ENCODE data around the gene KRTAP9-6. TPM values are rescaled to one million over a fixed set of nuclear protein-coding genes. Genes with fewer than 3 reads are reported as not detected.
"Not testable (repeated sequence)": the region's sequence is repeated elsewhere in the genome, so short reads cannot be mapped to it uniquely, and the experiment has no call there.

Gene KRTAP9-6, protein sequence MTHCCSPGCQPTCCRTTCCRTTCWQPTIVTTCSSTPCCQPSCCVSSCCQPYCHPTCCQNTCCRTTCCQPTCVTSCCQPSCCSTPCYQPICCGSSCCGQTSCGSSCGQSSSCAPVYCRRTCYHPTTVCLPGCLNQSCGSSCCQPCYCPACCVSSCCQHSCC
- total RNA-seq (not detected), polyA plus RNA-seq (not detected)
- long read RNA-seq, donor 1, result 0 reads
- long read RNA-seq, donor 2, result 0 reads
- long read RNA-seq, donor 3, result 0 reads
- long read RNA-seq, donor 4, result 0 reads
- long read RNA-seq, donor 5, result 0 reads
- long read RNA-seq, donor 6, result 0 reads
- long read RNA-seq, donor 7, result 0 reads
- long read RNA-seq, donor 8, result 0 reads
- long read RNA-seq, donor 9, result 0 reads
- long read RNA-seq, donor 10, result 0 reads

GRCh38 chr17:41265078-41265477 lies at the start of gene KRTAP9-6:
TSS of gene KRTAP9-6 (plus strand) at chr17:41265378. CDS start at chr17:41265378, 0 bp downstream.
- Histone ChIP-seq H3K36me3 (replicated peaks in 1 of 2) (no peaks in the 10 kb centered on the region), H3K27me3 (no peaks in the 10 kb centered on the region), H3K4me1 (replicated peaks in 1 of 2) (no peaks in the 10 kb centered on the region), H3K27ac (no peak within 1 kb of the TSS), H3K4me3 (no peak within 1 kb of the TSS), H3K9me3 (replicated peaks in 1 of 3) (no peaks in the 10 kb centered on the region)
- WGBS, 4 donors, result 40 to 54% (median 51%) methylated on average over 2 of the region's 2 CpGs
- no peak for DNase-seq
- intact Hi-C loops (cut with DNase I), result no loop called here
- TF ChIP-seq POLR2A (IDR thresholded peaks at IDR 0.05) (no peak), CTCF (IDR thresholded peaks at IDR 0.05) (no peak)

DNA sequence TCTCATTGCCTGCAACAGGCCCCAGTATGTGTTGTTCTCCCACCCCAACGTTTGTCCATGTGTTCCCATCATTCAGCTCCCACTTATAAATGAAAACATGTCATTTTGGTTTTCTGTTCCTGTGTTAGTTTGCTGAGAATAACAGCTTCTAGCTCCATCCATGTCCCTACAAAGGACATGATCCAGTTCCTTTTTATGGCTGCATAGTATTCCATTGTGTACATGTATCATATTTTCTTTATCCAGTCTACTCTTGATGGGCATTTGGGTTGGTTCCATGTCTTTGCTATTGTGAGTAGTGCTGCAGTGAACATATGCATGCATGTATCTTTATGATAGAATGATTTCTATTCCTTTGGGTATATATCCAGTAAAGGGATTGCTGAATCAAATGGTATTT lies 49.5 kb upstream of the KRTAP9-6 start:
- DNase-seq, result no peak
- Histone ChIP-seq H3K36me3 (replicated peaks in 1 of 2) (no peaks in the 10 kb centered on the region), H3K27me3 (peaks cover 2% of the 10 kb centered on the region), H3K27ac (no peak overlapping the region), H3K4me3 (no peak overlapping the region), H3K4me1 (replicated peaks in 1 of 2) (no peaks in the 10 kb centered on the region), H3K9me3 (replicated peaks in 1 of 3) (no peaks in the 10 kb centered on the region)
- WGBS, 4 donors, result 58 to 87% (median 66%) methylated on average over 1 of the region's 1 CpG
- intact Hi-C loops (cut with DNase I), result no loop called here
- no peak for TF ChIP-seq CTCF (IDR thresholded peaks at IDR 0.05)
- TF ChIP-seq POLR2A (IDR thresholded peaks at IDR 0.05), result no peak

DNA sequence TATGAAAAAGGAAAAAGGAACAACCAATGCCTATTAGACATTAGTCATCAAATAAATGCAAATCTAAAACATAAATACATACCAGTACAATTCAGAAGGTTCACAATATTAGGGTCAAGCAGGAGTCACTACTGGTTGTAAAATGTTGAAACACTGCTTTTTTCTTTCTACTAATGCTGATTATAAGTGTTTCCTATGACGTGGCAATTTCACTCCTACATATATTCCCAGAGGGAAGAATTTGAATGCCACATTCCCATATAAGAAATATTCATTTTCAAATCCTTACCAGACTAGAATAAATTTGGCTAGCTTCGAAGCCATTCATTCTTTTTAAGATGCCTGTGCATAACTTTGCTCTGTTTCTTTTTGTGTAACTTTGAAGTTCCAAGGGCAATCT lies 41.4 kb upstream of the KRTAP9-6 start:
- Histone ChIP-seq H3K9me3 (replicated peaks in 1 of 3) (no peaks in the 10 kb centered on the region), H3K4me1 (replicated peaks in 1 of 2) (no peaks in the 10 kb centered on the region), H3K36me3 (replicated peaks in 1 of 2) (no peaks in the 10 kb centered on the region), H3K4me3 (no peak overlapping the region), H3K27ac (no peak overlapping the region), H3K27me3 (no peaks in the 10 kb centered on the region)
- no peak for DNase-seq
- intact Hi-C loops (cut with DNase I), result no loop called here
- WGBS, 4 donors, result 59 to 63% (median 60%) methylated on average over 2 of the region's 2 CpGs
- no peak for TF ChIP-seq POLR2A (IDR thresholded peaks at IDR 0.05)
- no peak for TF ChIP-seq CTCF (IDR thresholded peaks at IDR 0.05)

GRCh38 chr17:41226051-41226450 lies 39.1 kb upstream of the KRTAP9-6 start:
- 80 to 92% (median 87%) methylated on average over 6 of the region's 6 CpGs for WGBS, 4 donors
- Histone ChIP-seq H3K27ac (no peak overlapping the region), H3K27me3 (no peaks in the 10 kb centered on the region), H3K9me3 (replicated peaks in 1 of 3) (no peaks in the 10 kb centered on the region), H3K36me3 (replicated peaks in 1 of 2) (no peaks in the 10 kb centered on the region), H3K4me3 (no peak overlapping the region), H3K4me1 (replicated peaks in 1 of 2) (no peaks in the 10 kb centered on the region)
- TF ChIP-seq POLR2A (IDR thresholded peaks at IDR 0.05), result no peak
- no peak for TF ChIP-seq CTCF (IDR thresholded peaks at IDR 0.05)
- intact Hi-C loops (cut with DNase I), result no loop called here
- DNase-seq, result no peak

GRCh38 chr17:41226598-41227095 lies 38.5 kb upstream of the KRTAP9-6 start, which contains the start of gene KRTAP9-2:
TSS of gene KRTAP9-2 (plus strand) at chr17:41226648. CDS start at chr17:41226655, 7 bp downstream.
- DNase-seq; H3K4me3 ChIP-seq; H3K4me1 ChIP-seq (replicated peaks in 1 of 2); H3K36me3 ChIP-seq (replicated peaks in 1 of 2); intact Hi-C loops (cut with DNase I); H3K27ac ChIP-seq; H3K9me3 ChIP-seq (replicated peaks in 1 of 3); H3K27me3 ChIP-seq: not testable (repeated sequence)
- 40 to 47% (median 44%) methylated on average over 1 to 3 of the region's 4 CpGs; no CpG with 5 or more reads in 1 of the 4 donors for WGBS, 4 donors

All from adrenal gland (tissue), 19 donors.